Measurements from ENCODE around the gene REPS1.
"Not testable (repeated sequence)": the region's sequence is repeated elsewhere in the genome, so short reads cannot be mapped to it uniquely, and the experiment has no call there.

The REPS1 gene

DNA sequence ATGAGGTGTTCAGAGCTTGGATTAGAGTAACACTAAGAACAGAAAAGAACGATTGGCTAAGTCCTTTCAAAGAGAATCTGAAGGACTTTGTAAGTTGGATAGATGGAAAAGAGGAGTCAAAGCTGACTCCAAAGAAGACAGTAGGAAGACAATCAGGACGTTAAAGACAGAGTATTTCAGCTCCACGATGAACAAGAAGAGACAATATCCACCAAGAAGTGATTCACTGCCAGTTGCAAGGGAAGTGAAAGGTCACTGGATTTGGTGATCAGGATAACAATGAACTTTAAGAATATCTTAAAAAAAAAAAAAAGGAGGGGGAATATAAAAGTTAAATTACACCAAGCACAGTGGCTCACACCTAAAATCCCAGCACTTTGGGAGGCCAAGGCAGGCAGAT is 17.9 kb downstream of the REPS1 start:
- no peak for DNase-seq (ENCODE audit: low spot score)

DNA sequence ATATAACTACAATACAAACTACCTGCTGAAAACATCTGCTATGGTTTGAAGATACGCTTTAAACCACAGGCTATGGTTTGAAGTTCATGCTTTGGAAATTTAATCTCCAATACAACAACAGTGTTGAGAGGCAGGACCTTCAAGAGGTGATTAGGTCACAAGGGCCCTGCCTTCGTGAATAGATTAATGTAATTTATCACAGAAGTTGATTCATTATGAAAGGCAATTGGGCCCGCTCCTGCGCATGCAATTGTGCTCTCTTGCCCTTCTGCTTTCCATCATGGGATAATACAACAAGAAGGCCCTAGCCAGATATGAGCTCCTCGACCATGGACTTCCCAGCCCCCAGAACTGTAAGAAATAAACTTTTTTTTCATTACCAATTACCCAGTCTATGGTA is 21.2 kb downstream of the REPS1 start:
- no peak for DNase-seq (ENCODE audit: low spot score)

DNA sequence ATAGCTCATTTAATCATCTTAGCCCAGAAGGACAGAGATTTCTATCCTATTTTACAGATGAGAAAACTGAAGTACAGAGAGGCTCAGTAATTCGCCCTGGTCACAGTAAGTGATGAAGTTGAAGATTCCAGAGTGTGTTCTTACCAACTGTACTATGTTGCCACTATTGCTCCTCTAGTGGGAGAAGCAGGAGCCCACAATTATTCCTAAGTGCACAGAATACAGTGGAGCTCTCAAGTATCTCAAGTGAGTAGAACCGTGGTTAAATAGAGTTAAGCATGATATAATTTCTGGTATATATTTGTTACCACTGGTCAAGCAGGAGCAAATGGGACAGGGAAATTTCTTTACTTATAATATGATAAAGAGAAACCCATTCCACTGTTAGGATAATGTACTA is 22.1 kb downstream of the REPS1 start:
- no peak for DNase-seq (ENCODE audit: low spot score)

DNA sequence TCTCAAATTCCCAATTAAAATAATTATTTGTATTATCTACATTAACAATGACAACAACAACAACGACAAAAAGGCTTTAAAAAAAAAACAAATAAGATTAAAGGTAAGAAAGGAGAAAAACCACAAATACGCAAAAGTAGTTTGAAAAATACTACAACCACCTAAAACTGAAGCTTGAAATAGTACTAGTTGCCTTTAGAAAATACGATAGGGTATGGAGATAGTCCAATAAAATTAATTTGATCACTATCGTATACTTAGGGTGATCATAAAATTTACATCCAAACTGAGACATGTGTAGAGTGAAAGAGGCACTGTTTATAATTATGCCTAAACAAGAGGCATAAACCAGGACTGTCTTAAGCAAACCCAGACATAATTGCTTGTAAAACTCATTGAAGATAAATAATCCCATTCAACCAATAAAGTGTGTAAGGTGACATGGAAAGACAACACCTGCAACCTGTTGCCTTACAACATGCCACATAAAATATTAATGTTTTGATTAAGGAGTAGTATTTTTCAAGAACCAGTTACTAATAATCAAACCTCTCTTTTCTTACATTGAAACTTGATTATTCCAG is 22.7 kb downstream of the REPS1 start:
- no peak for DNase-seq (ENCODE audit: low spot score)

DNA sequence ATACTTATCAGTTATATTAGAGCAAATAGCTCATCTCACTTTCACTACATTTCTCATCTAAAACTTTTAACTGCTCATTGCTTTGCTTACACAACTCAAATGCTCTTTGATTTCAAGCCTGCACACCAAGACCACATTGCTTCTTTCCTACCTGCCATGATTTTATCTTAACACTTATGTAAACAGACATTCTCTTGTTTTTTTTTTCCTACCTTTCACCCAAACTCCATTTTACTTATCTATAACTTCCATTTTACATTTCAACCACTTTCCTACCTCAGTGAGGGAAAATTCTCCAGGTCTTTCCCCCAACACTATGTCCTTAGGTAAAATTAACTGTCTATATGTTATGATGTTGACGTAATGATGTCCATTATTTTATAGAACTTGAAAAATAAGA is 24.0 kb downstream of the REPS1 start:
- no peak for DNase-seq (ENCODE audit: low spot score)

DNA sequence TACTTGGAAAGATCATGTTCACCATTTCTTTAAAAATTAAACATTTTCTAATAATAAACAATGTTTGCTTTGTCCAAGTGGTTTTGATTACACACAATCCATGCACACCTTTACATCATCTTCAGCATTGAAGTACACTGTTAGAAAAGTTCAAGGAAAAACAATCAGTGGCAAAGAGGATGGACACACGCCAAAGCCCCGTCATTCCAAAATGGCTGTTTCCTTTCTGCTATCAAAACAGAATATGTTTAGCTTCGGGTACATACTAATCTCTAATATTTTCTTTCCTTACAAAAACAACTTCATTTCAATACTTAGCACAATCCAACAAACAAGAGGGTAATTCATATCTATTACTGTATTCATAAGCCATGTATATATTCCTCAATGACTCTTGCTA is 24.5 kb downstream of the REPS1 start:
- no peak for DNase-seq (ENCODE audit: low spot score)

DNA sequence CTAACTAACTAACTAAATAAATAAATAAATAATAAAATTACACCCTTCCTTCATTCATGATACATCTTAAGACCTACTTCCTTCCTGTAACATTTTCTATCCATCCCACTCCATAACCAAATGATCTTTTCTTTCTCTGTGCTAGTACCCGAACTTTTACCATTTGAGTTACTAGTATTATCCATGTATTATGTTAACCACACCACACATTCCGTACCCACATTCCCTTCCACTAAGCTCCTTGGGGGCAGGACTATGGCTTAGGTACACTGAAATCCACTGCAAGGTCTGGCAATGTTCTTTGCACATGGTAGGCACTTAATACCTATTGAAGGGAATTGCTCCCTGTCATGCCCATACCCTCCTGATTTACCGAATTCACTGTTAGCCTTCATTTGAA is 24.9 kb downstream of the REPS1 start:
- DNase-seq (ENCODE audit: low spot score): no peak

DNA sequence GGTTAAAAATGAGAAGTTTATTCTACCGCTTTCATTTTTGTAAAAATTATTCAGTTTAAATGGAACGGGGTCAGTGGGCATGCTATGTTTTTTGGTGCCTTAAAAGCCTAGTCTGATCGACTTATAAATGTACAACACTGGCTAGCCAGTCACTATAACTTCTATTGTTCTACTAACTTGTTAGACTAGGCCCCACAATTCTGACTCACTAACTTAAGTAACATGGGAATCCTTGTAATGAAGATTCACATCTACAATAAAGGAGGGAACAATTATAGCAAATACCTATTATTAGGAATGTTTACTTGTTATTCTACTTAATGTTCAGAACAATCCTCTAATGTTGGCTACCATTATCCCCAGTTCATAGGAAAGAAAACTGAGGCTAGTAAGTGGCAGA is 28.5 kb downstream of the REPS1 start:
- no peak for DNase-seq (ENCODE audit: low spot score)

DNA sequence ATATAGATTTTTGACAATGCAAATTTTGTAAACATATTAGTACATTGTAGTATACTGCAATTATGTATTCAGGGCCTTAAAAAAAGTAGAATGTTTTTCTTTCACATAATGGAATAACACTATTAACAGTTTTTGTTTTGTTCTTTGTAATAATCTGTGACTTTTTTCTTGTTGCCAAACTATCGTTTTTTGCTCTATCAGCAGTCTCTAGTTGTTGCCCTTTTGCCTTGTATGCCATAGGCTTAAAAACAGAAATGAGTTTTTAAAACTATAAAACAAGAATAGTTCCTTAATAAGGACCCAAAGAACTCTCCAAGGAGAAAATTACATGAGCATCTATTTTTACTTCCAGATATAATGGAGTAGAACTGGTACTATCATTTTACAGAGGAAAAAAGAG is 29.5 kb downstream of the REPS1 start:
- DNase-seq (ENCODE audit: low spot score): no peak

DNA sequence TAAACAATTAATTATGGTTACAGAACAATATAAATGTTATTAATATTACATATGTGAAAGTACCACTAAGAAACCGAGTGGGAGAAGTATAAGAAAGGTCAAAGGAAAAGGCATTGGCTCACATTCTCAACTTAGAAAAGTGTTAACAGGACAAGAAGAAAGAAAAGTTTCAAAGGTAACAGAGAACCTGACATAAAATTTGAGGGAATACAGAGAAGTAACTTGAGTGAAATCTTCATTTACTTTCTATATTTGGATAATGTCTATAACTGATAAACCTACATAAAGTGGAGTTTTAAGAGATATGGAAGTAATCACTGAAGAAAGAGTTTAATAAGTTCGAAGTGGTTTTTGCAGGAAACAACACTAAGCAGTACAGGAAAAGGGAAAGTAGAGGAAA is 30.1 kb downstream of the REPS1 start:
- DNase-seq (ENCODE audit: low spot score): no peak

DNA sequence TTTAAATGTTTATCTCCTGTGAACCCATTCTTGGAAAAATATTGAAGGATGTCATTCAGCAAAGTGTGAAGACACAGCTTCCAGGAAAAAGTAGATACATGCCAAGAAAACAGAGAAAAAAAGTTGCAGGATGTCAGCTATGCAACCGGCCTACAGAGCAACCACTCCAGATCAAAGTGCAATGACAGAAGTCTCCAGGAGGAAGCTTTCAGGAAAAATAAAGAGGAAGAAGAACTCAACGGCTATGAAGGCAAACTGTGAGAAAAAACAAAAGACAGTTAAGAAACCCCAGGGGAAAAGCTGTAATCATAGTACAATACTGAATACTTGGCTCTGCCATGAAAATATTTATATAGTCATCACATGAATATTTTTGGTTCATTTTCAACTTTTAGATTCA is 30.6 kb downstream of the REPS1 start:
- no peak for DNase-seq (ENCODE audit: low spot score)

DNA sequence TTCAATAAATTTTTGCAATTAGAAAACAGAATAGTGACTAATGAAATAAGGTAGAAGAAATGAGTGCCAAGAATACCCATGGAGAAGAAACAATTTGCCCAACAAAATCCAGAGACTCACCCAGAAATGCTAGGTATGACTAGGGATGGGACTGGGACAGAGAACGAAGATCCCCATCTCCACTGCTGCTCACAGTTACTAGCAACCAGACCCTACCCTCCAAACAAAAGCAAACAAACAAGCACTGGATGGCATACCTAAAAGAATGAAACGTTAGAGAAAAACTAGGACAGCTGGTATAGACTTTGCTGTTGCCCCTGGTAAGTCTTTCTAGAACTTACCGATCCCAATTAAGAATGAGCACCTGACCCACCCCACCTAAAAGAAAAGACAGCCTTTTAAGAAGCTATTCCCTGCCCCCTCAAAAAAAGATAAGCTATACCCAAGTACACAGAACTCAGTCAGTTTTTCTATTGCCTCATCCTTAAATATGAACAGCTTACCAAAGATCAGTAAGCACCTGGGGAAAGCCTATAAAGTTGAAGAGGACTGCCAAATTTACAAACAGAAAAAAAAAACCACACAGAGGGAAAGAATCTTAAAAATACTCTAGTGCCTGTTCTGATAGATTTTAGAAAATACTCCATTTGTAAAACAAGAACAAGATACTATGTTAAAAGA is 31.7 kb downstream of the REPS1 start:
- DNase-seq (ENCODE audit: low spot score): no peak

DNA sequence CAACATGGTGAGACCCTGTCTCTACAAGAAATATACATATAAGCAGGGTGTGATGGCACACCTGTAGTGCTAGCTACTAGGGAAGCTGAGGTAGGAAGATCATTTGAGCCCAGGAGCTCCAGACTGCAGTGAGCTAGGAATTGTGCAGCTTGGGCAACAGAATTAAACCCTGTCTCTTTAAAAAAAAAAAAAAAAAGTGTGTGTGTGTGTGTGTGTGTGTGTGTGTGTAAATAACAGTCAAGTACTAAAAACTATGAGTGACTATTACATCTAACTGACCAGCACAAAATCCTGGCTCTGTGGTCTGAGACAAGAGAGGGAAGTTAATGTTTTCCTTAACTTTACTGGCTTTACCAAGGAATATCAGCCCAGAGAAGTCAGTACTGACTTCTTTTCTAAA is 32.8 kb downstream of the REPS1 start:
- no peak for DNase-seq (ENCODE audit: low spot score)

DNA sequence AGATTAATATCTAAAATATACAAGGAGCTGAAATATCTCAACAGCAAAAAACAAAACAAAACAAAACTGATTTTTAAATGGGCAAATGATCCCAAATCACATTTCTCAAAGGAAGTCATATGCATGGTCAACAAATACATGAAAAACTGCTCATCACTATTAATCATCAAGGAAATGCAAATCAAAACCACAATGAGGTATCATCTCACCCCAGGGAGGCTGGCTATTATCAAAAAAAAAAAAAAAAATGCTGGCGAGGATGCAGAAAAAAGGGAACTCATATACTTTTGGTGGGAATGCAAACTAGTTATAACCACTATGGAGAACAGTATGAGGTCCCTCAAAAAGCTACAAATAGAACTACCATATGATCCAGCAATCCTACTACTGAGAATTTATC is 34.6 kb downstream of the REPS1 start:
- no peak for DNase-seq (ENCODE audit: low spot score)

DNA sequence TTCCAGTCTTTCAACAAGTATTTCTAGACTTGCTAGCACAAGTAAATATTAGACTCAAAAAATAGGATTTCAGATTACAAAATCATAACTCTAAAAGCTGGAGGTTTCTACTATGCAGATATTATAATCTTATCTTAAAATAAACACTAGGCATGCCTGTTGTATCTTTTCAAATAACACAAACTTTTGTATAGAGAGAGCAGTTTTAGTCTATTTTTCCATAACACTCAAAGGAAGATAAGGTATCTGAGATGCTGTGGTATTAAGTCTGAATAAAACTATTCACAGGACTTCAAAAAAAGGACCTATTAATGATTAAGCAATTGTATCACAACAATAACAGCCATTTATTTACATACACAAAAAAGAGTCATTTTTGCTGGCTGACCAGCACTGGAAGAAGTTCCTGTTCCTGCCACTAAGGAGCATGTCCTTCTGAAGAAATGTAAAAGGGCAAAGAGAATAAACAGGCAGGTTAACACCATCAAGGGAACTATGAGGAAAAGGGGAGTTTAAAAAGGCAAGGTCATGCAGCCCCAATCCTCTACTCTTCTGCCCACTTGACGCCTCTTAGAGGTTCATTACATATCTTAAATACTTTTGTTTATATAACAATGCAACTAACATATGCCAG is 39.4 kb downstream of the REPS1 start:
- no peak for DNase-seq (ENCODE audit: low spot score)

DNA sequence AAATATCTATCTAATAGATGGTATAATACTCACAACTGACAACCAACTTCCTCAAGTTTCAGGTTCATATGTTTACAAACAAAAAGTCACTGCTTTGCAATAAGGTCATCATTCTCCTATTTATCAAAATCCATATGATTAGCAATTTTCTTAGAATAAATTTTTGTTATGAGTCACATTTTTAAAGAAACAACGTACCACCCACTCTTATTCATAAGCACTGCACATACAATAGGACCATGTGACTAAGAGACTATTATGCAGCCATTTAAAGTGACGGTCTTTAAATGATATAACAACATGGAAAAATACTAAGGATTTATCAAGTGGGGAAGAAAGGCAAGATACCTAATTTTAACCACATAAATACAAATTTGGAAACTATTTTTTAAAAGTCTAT is 40.0 kb downstream of the REPS1 start:
- DNase-seq (ENCODE audit: low spot score): no peak

DNA sequence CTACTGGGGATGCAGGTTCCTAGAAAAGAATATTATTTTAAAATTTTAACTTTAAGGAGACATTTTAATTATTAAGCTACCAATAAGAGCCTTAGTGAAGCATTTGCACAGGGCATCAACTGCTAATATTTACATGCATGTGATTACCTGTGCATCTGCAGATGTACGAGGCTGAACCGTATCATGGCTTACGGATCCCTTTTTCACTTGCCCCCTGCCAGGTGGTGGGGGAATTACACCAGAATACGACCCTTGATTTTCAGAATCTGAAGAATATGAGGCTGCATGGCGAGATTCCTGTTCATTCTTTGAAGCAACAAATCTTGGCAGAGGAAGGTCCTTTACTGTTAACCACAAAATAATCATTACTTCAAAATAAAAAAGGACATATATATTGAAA is 42.7 kb downstream of the REPS1 start:
- no peak for DNase-seq (ENCODE audit: low spot score)

DNA sequence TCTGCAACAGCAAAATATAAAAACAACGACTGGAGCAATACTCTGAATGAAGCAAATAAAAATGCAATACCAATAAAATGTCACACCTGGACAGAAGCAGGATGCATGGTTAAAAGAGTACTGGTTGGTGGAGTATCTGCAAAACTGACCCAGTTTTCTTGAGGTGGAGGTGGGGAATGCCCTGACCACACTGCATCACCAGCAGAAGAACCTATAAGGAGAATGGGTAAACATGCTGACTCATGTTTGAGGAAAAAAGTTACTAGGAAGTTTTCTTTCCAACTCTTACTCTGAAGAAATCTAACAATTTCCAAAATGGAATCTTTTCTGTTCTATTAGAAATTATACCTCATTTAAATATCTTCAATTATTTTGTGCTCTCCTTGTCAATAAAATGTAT is 43.6 kb downstream of the REPS1 start:
- peak; percentile 30 for DNase-seq (ENCODE audit: low spot score)

DNA sequence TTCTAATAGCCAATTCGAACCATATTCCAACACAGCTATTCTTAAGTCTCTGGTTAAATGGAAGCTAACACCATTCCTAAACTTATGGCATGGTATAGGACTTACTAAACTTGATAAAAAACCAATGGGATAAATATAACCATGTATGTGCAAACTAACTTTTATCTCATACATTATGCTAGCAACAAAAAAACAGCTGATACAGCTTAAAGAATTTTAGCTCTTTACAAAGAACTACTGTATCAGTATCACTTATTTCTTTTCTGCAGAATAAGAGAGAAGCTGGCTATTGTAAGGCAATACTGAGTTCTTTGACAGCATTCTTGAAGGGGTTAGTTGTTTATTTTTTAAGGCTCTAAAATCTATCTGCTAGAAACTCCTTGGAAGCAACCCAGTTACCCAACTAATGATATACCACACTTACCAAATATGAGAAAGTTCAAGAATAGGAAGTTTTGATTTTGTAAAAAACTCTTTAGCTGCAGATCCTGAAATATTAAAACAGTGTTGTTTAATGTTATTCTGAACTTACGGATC is 44.9 kb downstream of the REPS1 start:
- DNase-seq (ENCODE audit: low spot score): no peak

DNA sequence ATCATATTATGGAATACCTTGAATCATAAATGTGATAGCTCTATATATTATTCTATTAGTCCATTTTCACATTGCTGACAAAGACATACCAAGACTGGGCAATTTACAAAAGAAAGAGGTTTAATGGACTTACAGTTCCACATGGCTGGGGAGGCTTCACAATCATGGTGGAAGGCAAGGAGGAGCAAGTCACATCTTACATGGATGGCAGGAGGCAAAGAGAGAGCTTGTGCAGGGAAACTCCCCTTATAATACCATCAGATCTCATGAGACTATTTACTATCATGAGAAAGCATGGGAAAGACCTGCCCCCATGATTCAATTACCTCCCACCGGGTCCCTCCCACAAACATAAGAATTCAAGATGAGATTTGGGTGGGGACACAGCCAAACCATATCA is 51.2 kb downstream of the REPS1 start:
- not testable (repeated sequence) for DNase-seq (ENCODE audit: low spot score)

DNA sequence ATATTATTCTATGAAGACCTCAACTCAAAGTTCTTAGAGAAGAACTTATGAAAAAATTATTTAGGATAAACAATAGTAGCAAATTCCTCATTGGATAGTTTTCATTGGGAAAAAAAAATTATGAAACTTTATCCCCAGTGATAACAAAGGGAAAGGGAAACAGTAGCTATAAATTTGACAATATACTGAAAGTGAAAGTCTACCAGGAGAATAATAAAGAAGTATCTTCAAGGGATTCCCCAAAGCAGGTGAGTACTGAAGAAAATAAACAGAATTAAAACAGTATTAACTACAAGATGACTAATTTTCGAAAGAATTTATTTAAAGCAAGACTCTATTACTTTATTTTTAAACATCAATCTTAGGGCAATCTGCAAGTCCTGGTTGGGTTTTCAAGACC is 56.4 kb downstream of the REPS1 start:
- DNase-seq (ENCODE audit: low spot score): no peak

DNA sequence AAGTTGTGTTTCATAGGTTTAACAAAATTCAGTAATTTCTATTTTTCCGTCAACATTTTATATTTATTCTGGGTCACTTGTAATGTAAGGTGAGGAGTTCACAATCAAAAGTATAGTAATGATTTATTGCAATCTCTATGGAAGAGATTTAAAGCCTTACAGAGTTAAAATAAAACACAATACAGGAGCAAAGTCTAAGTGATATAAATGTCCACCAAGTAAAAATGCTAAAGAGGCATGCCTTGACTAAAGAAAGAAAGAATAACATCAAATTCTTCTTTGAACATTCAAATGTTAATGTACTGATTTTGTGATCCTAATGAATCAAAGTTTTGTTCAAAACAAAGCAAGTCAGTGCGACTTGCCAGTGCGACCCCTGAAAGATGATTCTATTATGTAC is 61.5 kb downstream of the REPS1 start:
- DNase-seq (ENCODE audit: low spot score): no peak

DNA sequence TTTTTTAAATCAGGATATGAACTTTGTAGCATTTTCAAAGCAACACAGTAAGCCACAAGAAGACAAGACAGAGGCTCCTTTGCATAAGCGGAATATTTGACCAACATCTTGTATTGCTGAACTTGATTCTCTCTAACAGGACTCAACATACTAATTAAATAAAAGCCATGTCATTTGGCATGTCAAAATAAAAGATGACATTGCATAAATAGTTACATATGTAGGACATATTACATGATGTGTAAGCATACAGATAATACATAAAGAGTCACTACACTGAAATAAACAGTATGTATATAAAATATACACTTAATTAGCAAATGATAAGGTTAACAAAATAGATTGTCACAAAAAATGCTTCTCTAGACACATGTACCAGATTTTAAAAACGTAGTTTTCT is 62.2 kb downstream of the REPS1 start:
- no peak for DNase-seq (ENCODE audit: low spot score)

DNA sequence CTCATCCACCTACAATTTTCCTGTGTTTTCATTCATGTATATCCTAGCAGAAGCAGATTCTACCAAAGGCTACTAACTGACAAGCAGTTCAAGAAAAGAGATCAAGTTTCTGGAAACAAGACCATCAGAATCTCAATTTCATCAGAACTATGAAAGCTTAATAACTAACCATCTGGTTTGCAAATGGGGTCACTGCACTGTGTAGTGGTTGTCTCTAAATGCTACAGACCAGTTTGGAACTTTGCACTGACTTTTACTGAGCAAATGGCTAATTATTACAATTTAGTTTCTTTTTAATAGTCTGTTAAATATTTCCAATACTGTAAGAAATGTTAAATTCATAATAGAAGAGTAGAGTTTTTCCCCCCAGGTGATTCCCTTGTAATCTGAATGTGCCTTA is 64.5 kb downstream of the REPS1 start:
- DNase-seq (ENCODE audit: low spot score): no peak
